Smooth muscle cell (in vitro differentiated cells): Measurements from ENCODE around the gene CYP19A1. TPM values are rescaled to one million over a fixed set of nuclear protein-coding genes. Genes with fewer than 3 reads are reported as not detected.

Source experiments
- DNase-seq: peaks from one replicate; lab custom pipeline; 2025; ENCODE audit not compliant: unreplicated experiment; lab: John Stamatoyannopoulos, UW
- H2AFZ ChIP-seq: fragments of 200-600 bp; sonication (generic); 2 replicates; pipeline ENCODE4 v1.6.0; 2016; ENCODE audit warnings: antibody characterized with exemption, low read depth, mild to moderate bottlenecking
- H3F3A ChIP-seq: fragments of 200-600 bp; sonication (generic); 2 replicates; pipeline ENCODE4 v1.6.0; 2017; ENCODE audit warnings: antibody characterized with exemption, low read depth
- H3K27ac ChIP-seq: fragments of 200-600 bp; sonication (generic); 2 replicates; pipeline ENCODE4 v1.5.1; 2016; ENCODE audit warnings: low read depth, mild to moderate bottlenecking
- H3K27me3 ChIP-seq: fragments of 200-600 bp; sonication (generic); 2 replicates; pipeline ENCODE4 v1.6.1; 2016; ENCODE audit warnings: low read depth, mild to moderate bottlenecking
- H3K36me3 ChIP-seq: fragments of 200-600 bp; sonication (generic); 2 replicates; pipeline ENCODE4 v1.5.1; 2016; ENCODE audit warnings: low read depth
- H3K4me1 ChIP-seq: fragments of 200-600 bp; sonication (generic); 2 replicates; pipeline ENCODE4 v1.5.1; 2016; ENCODE audit warnings: low read depth
- H3K4me2 ChIP-seq: fragments of 200-600 bp; sonication (generic); 2 replicates; pipeline ENCODE4 v1.6.0; 2016; ENCODE audit warnings: mild to moderate bottlenecking
- H3K4me3 ChIP-seq: fragments of 200-600 bp; sonication (generic); 2 replicates; pipeline ENCODE4 v1.5.1; 2016; ENCODE audit warnings: mild to moderate bottlenecking
- H3K79me2 ChIP-seq: fragments of 200-600 bp; sonication (generic); 2 replicates; pipeline ENCODE4 v1.6.0; 2016; ENCODE audit warnings: low read depth, mild to moderate bottlenecking
- H3K9ac ChIP-seq: fragments of 200-600 bp; sonication (generic); 2 replicates; pipeline ENCODE4 v1.6.0; 2016; ENCODE audit warnings: low read depth
- H3K9me3 ChIP-seq: fragments of 200-600 bp; sonication (generic); replicated peaks from 2 replicates; pipeline ENCODE4 v1.5.1; 2016; ENCODE audit warnings: low read depth
- H4K20me1 ChIP-seq: fragments of 200-600 bp; sonication (generic); 2 replicates; pipeline ENCODE4 v1.6.0; 2016; ENCODE audit warnings: low read depth
- CTCF ChIP-seq: fragments of 200-600 bp; sonication (generic); IDR thresholded peaks from 2 replicates; pipeline ENCODE4 v1.5.1; 2017; ENCODE audit warnings: borderline replicate concordance, mild to moderate bottlenecking, antibody characterized with exemption; ENCODE audit not compliant: insufficient read depth, poor library complexity, severe bottlenecking
- WGBS: methylation state at CpG from one replicate; pipeline ENCODE4 v1.1.7; 2016; ENCODE audit warnings: low lambda C conversion rate; 5-methylcytosine and 5-hydroxymethylcytosine counted together
- polyA plus RNA-seq: library from polyadenylated mRNA; unstranded; fragments of >200 nt; fragmentation: Nextera tagmentation; extraction: Ambion mirVana; gene quantifications from 2 replicates; pipeline ENCODE4 v1.2.1, GENCODE V29; 2016
- total RNA-seq: library from RNA; depleted of rRNA; stranded (reverse); fragments of >200 nt; gene quantifications from 2 replicates; pipeline ENCODE4 v1.2.3, GENCODE V29; 2014

CYP19A1 gene
- total and polyA plus RNA-seq, 2 experiments from 2014 or later, result not detected

- Histone ChIP-seq H2AFZ (no peak overlapping the region), H3K4me2 (no peak overlapping the region), H3K27me3 (peaks cover 3% of the 10 kb centered on the region), H3K79me2 (no peaks in the 10 kb centered on the region), H4K20me1 (no peaks in the 10 kb centered on the region), H3K9me3 (no peaks in the 10 kb centered on the region), H3K27ac (no peak overlapping the region), H3F3A (no peaks in the 10 kb centered on the region), H3K36me3 (no peaks in the 10 kb centered on the region), H3K4me3 (no peak overlapping the region), H3K9ac (no peak overlapping the region), H3K4me1 (no peaks in the 10 kb centered on the region)
- DNase-seq, result no peak
- TF ChIP-seq CTCF, result no peak
- WGBS, result 46% methylated on average over 4 of the region's 4 CpGs
These were observed 10.9 kb upstream of the CYP19A1 start for GRCh38 chr15:51349156-51349844.

GRCh38 chr15:51348688-51349087 lies 10.3 kb upstream of the CYP19A1 start:
- TF ChIP-seq CTCF, result no peak
- no peak overlapping the region for H3K4me2 ChIP-seq
- no peaks in the 10 kb centered on the region for H3K36me3 ChIP-seq
- H3K4me1 ChIP-seq, result no peaks in the 10 kb centered on the region
- no peaks in the 10 kb centered on the region for H3F3A ChIP-seq
- H3K27me3 ChIP-seq, result peaks cover 9% of the 10 kb centered on the region
- no peaks in the 10 kb centered on the region for H3K9me3 ChIP-seq
- 91% methylated on average over 5 of the region's 5 CpGs for WGBS
- no peaks in the 10 kb centered on the region for H4K20me1 ChIP-seq
- H3K79me2 ChIP-seq, result no peaks in the 10 kb centered on the region
- no peak overlapping the region for H3K9ac ChIP-seq
- no peak overlapping the region for H3K27ac ChIP-seq
- no peak for DNase-seq
- H3K4me3 ChIP-seq, result no peak overlapping the region
- no peak overlapping the region for H2AFZ ChIP-seq

- Histone ChIP-seq H3K36me3 (no peaks in the 10 kb centered on the region), H2AFZ (no peak overlapping the region), H3K4me2 (no peak overlapping the region), H3K79me2 (no peaks in the 10 kb centered on the region), H3K9me3 (no peaks in the 10 kb centered on the region), H3K27ac (no peak overlapping the region), H3K9ac (no peak overlapping the region), H3K27me3 (peaks cover 34% of the 10 kb centered on the region), H3K4me1 (peaks cover 6% of the 10 kb centered on the region), H4K20me1 (no peaks in the 10 kb centered on the region), H3F3A (no peaks in the 10 kb centered on the region), H3K4me3 (no peak overlapping the region)
- TF ChIP-seq CTCF, result no peak
- no peak for DNase-seq
- 74% methylated on average over 3 of the region's 3 CpGs for WGBS
These were observed 7.7 kb upstream of the CYP19A1 start for GRCh38 chr15:51346136-51346535.

GRCh38 chr15:51343466-51343865 lies 5.1 kb upstream of the CYP19A1 start:
- no peaks in the 10 kb centered on the region for H4K20me1 ChIP-seq
- no peak overlapping the region for H2AFZ ChIP-seq
- H3K36me3 ChIP-seq, result no peaks in the 10 kb centered on the region
- no peaks in the 10 kb centered on the region for H3K9me3 ChIP-seq
- no peak overlapping the region for H3K27ac ChIP-seq
- no peaks in the 10 kb centered on the region for H3F3A ChIP-seq
- H3K27me3 ChIP-seq, result peaks cover 48% of the 10 kb centered on the region
- H3K4me2 ChIP-seq, result no peak overlapping the region
- no peak for DNase-seq
- no peak overlapping the region for H3K4me3 ChIP-seq
- H3K4me1 ChIP-seq, result peaks cover 6% of the 10 kb centered on the region
- H3K9ac ChIP-seq, result no peak overlapping the region
- H3K79me2 ChIP-seq, result no peaks in the 10 kb centered on the region
- TF ChIP-seq CTCF, result no peak
- WGBS, result 94% methylated on average over 4 of the region's 4 CpGs
